HG03469 (cell line): ENCODE results near the gene NDOR1.

Source experiments
- ATAC-seq: cut with Tn5 transposase; IDR thresholded peaks from one replicate; pipeline ENCODE4 v1.9.1; 2021; ENCODE audit warnings: mild to moderate bottlenecking, moderate library complexity, moderate number of reproducible peaks; ENCODE audit not compliant: unreplicated experiment

NDOR1 gene

DNA sequence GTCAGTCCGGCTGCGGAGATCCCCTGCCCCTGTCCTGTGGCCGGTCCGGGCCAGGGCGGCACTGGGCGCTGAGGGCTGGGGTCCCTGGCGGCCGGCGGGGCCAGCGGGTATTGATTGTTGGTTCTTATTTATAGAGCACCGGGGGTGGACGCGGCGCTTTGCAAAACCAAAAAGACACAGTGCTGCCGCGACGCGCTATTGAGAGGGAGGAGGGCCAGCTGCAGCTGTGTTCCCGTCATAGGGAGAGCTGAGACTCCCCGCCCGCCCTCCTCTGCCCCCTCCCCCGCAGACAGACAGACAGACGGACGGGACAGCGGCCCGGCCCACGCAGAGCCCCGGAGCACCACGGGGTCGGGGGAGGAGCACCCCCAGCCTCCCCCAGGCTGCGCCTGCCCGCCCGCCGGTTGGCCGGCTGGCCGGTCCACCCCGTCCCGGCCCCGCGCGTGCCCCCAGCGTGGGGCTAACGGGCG, 38.2 kb upstream of the NDOR1 start:
- ATAC-seq: no peak

DNA sequence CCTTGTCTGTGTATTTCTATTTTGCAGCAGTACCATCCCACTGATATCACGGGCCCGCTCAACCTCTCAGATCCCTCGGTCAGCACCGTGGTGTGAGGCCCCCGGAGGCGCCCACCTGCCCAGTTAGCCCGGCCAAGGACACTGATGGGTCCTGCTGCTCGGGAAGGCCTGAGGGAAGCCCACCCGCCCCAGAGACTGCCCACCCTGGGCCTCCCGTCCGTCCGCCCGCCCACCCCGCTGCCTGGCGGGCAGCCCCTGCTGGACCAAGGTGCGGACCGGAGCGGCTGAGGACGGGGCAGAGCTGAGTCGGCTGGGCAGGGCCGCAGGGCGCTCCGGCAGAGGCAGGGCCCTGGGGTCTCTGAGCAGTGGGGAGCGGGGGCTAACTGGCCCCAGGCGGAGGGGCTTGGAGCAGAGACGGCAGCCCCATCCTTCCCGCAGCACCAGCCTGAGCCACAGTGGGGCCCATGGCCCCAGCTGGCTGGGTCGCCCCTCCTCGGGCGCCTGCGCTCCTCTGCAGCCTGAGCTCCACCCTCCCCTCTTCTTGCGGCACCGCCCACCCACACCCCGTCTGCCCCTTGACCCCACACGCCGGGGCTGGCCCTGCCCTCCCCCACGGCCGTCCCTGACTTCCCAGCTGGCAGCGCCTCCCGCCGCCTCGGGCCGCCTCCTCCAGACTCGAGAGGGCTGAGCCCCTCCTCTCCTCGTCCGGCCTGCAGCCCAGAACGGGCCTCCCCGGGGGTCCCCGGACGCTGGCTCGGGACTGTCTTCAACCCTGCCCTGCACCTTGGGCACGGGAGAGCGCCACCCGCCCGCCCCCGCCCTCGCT, 37.5 kb upstream of the NDOR1 start:
- ATAC-seq: no peak

DNA sequence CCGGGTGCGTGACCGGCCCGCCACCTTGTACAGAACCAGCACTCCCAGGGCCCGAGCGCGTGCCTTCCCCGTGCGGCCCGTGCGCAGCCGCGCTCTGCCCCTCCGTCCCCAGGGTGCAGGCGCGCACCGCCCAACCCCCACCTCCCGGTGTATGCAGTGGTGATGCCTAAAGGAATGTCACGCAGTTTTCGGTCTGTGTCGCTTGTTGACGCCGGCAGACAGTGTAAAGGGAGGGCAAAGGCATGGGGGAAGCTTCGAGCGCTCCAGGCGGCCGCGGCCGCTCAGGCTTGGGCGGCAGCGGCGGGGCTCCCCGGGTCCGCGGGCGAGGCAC, 37.0 kb upstream of the NDOR1 start:
- no peak for ATAC-seq

DNA sequence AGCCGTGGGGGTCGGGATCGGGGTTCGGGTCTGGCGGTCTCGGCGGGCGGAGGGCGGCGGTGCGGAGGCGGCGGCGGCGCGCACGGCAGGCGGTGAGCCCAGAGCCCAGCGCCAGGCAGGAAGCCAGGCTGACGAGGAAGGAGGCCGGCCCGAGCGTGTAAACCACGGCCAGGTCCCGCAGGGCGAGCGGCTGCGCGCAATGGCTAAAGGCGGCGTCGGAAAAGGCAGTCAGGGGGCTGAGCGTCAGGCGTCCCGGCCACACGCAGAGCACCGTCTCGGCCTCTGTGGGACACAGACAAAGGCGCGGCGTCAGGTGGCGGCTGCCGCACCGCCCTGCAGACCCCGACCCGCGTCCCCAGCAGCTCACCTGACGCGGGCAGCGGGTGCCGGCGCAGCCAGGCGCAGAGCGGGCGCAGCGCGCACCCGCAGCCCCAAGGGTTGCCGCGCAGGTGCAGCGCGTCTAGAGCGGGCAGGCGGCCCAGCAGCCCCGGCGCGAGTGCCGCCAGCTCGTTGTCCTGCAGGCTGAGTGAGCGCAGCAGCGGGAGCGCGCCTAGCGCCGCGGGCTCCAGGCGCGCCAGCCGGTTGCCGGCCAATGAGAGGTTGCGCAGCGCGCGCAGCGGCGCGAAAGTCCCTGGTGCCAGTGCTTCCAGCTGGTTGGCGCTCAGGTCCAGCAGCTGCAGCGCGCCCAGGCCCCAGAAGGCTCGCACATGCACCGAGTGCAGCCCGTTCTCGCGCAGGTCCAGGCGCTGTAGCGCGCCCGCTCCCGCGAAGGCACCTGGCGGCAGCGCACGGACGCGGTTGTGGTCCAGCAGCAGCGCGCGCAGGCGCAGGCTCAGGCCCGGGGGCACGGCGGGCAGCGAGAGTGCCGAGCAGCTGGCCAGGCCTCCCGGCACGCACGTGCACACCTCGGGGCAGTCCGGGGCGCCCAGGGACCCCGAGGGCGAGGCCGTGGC, 36.3 kb upstream of the NDOR1 start:
- ATAC-seq: no peak

DNA sequence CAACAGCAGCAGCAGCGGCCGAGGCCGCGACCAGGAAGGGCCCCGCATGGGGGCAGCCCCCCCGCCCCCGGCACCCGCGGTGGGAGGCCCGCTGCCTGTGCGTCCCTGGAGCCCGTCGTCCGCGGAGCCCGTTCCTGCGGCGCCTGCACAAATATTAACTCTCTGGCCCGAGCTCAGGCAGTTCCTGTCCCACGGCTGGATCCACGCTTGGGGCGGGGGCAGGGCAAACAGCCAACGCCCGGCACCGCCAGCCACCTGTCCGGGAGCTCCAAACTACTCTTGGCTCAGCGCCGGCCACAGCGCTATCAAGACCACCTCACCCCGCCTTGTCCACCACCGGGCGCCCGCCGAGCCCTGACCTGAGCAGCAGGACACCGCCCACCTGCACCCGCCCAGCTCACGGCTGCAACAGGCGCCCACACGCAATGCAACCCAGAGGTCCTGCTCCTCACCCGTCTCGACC, 35.6 kb upstream of the NDOR1 start, which contains the start of gene LRRC26:
TSS of gene LRRC26 (minus strand) at position 156 of the 463 bp plus-strand sequence. CDS start at position 48, 108 bp downstream.
- ATAC-seq: no peak

DNA sequence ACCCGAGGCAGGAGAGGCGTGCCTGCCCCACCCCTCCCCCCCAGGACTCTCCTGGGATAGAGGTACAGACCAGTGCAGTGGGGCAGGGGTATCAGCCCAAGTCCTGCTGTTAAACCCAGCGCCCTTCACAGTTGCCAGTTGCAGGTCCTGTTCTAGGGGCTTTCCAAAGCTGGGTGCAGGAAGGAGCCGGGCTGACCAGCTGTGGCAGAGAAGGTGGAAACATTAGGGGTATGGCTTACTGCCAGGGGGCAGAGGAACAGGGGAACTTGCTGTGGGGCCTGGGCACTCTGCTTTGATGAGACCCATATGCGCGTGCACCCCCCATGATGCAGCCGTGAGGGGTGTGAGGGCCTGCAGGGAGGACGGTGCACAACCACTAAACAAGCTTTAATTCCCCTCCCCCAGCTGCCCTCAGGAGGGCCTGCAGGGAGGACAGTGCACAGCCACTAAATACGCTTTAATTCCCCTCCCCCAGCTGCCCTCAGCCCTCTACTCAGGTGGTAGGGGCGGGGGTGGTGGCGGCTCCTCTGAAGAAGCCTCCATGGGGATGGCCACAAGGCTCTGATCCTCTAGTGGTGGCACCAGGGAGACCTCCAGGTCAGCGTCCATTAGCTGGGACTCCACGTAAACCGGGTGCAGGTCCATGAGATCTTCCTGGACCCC, 34.9 kb upstream of the NDOR1 start:
- ATAC-seq: no peak

DNA sequence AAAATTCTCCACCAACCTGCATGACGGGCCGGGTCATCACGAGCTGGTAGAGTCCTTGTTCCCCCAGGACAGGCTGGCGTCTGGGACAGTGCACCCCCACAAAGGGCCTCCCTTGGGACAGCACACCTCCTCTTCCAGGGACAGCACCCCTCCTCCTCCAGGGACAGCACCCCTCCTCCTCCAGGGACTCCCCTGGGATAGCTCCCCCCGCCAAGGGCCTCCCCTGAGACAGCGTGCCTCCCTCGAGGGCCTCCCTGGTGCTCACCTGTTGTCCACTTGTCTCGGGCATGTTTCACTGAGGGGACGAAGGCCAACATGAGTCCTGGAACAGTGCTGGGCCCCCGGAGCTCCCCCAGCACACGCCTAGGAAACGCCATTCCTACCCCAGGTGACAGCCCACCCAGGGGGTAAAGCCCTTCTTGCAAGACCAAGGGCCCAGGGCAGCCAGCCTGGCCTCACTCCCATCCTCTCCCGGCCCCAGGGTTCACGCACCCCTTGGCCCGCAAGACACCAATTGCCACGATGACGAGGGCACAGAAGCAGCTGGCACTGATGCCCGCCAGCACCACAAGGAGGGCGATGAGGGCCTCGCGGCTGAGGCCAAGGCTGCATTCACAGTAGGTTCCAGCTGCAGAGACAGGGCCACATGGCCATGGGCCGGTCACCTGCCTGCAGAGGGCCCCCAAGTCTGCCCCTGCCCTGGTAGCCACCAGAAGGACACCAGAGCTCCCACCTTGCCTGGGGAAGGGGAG, 34.2 kb upstream of the NDOR1 start:
- no peak for ATAC-seq

DNA sequence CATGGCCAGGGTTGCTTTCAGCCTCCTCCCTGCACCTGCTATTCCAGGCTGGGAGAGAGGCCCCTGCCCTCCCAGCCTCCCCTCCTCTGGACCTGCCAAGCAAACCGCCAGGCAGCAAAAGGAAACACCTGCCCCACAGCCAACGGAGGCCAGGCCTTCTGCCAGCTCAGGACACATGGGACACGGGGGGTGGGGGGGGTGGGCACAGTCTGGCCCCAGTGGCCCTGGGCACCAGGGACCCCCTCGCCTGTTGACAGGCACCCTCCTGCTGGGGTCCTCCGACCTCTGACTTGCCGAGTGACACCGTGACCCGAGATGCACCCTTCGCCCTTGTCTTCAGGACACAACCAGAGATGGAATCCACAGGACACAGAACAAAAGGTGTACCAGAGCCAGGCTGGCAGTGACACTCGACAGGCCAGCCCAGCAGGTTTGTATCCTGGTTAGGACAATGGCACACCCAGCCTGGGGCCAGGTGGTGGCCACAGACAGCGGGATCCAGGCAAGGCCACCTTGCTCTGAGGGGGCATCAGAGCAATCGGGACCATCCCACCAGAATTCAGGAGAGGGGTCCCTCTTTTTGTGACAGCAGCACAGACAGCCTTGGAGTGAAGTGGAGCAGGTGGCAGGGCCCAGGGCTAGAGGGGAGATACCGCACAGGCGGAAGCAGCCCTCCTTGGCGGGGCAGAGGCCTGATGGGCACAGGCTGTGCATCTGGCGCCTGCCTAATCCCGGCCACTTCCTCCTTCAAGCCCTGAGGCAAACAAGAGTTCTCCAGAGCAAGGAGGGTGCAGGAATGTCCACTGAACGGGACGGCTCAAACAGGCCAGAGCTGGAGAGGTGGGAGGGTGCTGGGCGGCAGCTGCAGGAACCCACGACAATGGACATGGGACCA, 32.4 kb upstream of the NDOR1 start:
- ATAC-seq: no peak

DNA sequence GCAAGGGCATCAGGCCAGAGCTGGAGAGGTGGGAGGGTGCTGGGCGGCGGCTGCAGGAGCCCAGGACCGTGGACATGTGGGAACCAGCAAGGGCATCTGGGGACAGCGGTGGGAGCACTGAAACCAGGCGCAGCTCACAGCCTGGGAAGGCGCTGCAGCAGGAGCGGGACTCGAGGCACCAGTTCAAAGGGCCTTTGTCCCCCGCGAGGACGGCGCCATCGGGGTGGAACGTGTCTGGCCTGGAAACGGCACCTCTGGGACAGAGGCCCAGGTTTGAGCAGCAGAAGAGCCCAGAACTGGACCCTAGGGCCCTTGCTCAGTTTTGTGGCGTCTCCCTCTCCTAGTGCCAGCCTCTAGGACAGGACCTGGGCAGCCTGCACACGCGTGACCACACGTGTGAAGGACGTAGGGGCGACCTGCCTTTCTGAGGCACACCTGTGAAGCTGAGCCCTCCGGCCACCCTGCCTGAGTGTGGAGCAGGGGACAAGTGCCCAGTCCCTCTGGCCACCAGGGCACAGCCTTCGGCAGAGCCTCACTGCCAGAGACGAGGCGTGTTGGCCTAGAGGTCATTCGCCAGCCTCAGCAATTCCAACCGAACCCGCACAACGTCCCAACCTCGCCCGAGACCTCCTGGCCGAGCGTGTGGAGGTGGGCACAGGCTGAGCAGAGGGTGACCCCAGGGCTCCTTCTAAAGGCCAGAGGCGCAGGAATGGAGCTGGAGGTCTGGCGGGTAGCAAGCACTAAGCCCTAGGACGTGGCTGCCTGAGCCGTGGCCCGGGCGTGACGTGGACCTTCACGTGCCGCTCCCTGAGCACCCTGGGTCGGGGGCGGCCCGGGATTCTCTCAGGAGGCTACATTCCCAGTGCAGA, 31.5 kb upstream of the NDOR1 start:
- ATAC-seq: no peak

DNA sequence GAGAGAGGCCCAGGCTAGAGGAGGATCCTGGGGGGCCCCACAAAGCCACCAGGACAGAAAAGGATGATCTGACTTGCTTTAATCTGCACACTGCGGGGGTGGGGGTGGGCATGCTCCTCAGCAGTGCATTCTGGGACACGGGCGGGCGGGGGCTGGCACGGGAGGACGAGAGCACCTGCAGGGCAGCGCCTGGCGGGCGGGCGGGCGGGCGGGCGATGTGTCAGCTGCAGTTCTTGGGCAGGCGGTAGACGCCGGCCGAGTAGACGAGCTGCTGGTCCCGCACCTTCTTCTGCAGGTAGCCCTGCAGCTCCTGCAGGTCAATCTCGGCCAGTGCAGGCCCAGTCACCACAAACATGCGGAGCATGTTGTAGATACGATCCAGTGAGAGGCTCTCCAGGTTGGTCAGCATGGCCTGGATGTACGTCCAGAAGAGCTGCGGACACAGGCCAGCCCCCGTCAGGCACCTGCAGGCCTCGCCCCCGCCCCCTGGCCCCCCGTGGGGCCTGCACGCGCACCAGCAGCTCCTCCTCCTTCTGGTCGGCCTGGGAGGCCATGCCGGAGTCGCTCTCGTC, 30.7 kb upstream of the NDOR1 start:
- no peak for ATAC-seq

DNA sequence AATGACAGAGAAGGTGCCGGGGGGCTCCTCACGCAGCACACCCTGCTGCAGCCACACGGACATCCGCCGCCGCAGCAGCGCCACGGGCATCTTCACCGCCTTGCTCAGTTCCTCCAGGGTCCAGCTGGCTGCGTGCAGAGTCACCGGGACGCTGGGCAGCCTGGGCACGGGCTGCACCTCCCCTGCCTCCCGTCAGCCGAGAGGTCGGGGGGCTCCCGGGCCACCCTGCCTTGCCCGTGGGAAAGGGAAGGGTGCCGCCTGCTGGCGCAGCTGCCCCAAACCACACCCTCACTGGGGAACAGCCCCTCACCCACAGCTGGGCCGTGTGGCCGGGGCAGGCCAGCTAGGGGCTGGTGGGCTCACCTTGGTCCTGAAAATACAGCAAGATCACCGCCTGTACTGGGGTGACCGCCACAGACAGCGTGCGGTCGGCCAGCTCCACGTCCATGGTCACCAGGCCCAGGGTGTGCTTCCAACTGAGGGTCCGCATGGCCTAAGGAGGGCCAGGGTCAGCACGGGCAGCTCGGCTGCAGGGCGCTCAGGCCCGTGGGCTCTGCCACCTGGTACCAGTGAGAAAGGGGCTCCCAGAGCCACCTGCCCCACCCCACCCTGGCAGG, 30.0 kb upstream of the NDOR1 start:
- ATAC-seq: no peak

DNA sequence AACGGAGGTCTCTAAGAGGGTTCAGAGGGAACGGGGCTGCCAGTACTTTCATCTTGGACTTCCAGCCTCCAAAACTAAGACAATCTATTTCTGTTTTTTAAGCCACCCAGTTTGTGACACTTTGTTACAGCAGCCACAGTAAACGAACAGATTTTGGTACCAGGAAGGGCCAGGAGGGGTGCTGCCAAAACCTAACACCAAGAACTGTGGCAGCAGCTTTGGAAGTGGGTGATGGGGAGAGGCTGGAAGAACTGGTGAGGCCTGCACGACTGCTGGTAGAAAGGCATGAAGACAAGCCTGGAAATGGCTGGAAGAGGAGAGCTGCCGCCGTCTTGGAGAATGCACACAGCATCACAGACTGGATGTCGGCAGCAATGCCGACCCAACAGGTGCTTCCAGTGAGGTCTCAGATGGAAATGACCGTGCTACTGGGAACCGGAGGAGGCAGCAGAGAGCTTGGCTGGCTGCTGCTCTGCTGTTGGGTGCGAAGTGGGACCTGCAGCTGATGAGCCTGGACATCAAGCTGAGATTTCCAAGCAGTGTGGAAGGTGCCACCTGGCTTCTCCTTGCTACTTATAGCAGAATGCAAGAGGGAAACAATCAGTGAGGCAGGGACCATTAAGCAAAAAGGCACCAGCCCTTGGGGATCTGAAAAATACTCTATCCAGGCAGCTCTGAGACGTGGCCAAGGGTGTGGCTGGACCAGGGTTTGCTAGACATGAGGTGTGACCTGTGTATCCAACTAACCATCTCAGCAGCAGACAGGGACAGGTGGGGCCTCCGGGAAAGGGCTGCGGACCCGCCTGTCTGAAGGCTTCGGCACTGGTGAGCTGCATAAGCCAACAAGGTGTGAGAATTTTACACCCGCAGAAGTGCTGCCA, 29.0 kb upstream of the NDOR1 start:
- no peak for ATAC-seq

DNA sequence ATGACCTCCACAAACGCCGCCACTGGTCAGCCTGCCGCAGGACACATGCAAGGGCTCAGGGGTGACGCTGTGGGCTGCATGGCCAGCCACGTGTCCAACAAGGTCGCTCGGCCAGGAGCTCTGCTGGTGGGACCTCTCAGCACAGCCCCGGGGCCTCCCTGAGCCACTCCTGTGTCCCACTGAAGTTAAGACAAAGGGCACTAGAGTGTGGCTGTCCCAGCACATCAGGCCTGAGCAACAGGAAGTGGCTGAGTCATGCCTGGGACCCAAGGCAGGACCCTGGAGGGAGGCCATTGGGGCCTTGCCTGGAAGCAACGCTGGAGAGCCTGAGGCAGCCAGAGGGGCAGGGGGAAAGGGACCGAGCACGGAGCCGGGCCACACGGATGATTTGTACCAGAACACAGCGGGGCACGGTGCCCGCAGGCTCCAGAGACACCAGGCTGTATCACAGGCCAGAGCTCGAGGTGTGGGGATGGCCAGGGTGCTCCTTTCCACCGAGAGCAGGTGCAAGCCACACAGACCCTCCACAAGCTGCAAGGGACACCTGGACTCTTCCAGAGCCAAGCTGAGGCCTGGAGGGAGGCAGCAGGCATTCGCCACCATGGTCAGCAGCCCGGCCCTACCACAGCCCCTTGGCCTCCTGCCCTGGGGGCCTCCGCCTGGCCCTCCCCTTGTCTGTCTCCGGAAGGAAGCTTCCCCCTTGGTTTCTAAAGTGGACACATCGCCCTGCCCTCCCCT, 27.1 kb upstream of the NDOR1 start:
- ATAC-seq: no peak

DNA sequence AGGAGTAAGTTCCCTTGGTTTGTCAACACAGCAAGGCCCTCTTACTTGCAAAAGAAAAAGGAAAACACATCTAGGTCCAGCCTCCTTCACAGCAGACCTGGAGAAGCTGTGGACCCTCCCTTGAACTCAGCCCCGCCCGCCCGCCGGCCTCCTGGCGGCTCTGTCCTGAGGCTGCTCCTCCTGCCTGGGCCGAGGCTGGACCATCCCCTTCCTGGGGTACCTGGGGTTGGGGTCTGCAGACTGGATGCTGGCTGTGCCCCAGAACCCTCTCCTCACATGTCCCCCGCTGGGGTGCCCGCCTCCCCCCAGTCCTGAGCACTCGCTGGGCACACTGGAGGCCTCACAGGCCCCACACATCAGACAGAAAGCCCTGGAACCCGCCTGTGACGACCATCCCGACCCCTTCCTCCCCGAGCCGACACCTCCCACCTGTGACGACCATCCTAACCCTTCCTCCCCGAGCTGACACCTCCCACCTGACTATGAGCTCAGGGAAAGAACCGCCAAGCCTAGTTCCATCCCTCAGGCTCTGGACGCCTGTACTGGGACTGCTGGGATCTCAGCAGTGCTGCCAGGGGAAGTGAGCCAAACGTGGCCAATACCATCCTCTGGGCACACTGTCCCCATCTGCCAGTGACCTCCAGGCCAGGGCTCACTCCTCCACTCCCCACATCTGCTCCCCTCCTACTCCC, 26.4 kb upstream of the NDOR1 start:
- no peak for ATAC-seq

DNA sequence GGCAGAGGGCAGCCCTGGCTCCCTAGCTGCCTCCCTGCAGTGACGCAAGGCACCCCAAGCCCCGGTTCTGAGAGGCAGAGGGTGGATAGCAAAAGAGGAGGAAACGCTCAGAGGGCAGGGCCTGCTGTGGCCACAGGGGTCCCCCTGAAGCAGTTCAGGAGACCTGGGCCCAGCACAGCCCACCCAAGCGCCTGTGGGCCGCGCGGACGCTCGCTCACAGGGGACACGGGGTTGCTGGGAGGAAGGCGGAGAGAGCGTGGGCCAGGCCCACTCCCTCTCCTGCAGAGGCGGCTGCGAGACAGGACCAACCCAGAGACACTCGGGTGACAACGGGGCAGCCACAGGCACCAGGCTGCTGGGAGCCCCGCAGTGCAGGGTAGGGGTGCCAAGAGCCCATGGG, 25.7 kb upstream of the NDOR1 start:
- no peak for ATAC-seq
